ENCODE results near the gene ADA.
"Not testable (repeated sequence)": the region's sequence is repeated elsewhere in the genome, so short reads cannot be mapped to it uniquely, and the experiment has no call there.

The ADA gene

DNA sequence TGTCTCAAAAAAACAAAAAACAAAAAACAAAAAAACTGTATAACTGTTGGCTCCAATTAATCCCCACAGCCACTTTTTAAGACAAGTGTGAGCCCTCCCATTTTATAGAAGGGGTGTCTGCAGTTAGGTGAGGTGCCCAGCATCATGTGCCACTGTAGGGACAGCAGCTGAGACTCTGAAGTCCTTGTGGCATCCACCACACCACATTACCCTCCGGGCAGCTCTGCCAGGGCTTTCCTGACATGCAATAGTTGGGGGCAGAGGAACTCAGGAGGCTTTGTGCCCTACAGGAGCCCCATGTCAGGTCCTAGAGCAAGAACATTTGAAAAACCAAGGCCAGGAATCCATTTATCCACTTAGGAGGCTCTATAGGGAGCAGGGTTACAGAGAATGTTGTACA is 51.8 kb downstream of the ADA start:
- DNase-seq (ENCODE audit: low spot score), result no peak

DNA sequence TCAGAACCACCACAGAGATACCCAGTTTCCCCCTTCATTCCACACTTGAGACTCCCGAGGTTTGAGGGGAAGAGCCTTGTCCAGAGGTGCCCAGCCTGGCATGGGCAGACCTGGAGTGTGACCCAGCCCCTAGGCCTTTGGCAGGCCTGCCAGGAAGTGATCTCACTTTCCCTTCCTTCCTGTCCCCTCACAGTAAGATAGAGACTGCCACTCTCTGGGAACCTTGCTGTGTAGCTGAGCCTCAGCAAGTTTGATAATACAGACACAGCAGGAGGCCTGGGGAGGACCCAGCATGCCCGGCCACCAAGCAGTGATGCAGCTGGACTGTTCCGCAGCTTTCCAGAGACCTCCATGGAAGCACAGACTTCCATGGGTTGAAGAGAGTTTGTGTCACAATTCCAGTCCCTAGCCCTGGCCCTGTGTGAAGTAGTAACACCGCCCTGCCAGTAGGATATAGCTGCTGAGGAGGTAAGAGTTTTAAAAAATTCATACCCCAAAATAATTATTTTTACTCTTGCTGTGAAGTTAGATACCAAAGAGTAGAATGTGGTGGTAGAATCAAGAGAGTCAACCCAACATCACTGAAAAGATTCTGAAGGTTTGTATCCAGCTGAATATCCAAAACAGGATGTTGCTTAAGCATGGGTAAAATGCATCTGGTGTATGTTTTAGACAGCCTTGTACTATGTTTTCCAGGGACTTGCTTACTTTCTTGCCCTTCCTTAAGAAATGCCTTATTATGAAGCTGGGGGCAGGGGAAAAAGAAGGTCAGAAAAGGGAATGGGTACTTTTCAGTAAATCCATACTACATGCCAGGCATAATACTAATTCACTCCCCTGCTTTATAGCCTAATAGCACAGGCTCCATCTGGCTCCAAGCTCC is 52.8 kb downstream of the ADA start:
- no peak for DNase-seq (ENCODE audit: low spot score)

DNA sequence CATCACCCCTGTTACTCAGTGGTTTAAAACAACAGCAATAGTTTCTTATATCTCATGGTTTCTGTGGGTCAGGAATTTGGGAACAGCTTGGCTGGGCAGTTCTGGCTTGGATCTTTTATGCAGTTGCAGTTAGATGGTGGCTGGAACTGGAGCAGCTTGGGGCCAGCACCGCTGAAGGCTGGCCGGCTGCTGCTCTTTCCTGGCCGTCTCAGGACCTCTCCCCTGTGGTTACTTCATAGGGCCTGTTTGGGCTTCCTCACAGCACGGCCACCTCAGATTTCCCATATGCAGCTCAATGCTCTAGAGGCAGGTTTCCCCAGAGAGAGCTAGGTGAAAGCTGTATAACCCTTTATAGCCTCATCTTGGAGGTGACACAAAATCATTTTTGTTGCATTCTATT is 53.6 kb downstream of the ADA start:
- no peak for DNase-seq (ENCODE audit: low spot score)

DNA sequence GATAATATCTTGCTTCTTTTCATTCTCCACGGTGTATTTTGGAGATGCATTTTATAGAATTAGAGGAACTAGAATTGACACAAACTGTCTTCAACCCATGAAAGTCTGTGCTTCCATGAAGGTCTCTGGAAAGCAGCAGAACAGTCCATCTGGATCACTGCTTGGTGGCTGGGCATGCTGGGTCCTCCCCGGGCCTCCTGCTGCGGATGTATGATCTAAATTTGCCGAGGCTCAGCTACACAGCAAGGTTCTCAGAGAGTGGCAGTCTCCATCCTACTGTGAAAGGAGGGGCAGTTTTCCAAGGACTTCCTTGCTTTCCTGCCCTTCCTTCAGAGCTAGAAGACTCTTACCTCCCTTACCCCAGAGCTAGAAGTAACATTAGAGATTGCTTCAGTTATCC is 54.0 kb downstream of the ADA start:
- no peak for DNase-seq (ENCODE audit: low spot score)

DNA sequence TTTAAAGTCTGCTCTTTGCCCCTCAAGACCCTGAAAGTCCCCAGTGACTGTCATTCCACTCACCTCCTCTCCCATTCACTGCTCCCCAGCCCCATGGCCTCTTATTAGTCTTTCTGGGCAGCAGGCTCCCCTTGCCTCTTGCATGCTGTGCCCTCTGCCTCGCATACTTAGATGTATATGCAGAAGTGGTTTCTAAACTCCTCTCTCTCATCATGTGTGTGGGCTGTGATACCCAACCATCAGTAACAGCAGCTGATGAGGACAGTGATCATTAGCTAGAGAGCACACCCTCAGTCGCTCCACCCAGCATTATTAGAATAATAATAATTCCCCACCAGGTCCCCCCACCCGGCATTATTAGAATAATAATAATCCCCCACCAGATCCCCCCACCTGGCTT is 54.6 kb downstream of the ADA start:
- DNase-seq (ENCODE audit: low spot score), result no peak

DNA sequence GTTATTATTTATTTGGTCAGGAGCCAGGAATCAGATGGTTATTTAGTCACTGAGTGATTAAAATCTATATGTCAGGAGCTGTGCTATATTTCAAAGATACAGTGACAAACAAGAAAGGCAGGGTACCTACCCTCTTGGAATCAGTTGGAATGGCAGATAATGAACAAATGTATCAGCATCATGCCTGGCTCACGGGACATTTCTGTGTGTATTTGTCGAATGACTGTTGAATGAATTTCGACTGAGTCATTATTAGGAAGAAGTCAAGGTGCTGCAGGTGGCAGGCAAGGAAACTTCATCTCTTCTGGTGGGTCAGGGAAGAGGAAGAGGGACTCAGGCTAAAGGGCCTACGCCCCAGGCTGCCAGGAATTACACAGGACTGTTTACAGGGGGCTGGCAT is 55.5 kb downstream of the ADA start:
- no peak for DNase-seq (ENCODE audit: low spot score)

DNA sequence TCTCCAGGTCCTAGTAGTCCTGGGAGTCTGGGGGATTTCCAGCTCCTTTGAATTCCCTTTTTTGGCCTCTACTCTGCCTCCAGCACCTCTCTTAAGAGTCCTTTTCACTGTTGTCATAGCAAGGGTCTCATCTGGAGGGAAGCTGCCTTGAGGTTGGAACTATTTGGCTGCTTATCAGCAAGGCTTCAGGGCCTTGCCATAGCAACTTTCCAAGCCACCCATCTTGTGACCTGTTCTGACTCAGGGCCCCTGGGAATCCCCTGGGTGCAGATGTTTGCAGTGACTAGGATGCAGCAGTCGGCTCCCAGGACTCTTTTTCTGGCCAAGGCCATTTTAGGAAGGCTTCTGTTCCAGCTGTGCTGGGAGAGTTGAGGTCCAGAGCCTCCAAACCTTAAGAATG is 56.8 kb downstream of the ADA start:
- DNase-seq (ENCODE audit: low spot score), result peak; percentile 51

DNA sequence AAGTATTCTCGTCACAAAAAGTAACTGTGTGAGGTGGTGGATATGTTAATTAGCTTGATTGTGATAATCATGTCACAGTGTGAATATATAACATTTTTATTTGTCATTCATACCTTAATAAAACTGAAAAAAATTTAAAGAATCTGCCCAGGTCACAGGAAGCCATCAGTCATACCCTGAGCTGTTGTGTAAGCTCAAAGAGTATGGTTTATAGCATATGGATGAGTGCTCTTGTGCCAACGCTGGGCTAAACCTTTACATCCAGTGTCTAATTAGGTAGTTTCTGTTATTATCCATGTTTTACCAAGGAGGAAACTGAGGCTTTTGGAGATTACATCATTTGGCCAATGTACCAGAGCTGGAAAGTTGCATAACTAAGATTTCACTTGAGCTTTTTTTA is 57.7 kb downstream of the ADA start:
- no peak for DNase-seq (ENCODE audit: low spot score)

DNA sequence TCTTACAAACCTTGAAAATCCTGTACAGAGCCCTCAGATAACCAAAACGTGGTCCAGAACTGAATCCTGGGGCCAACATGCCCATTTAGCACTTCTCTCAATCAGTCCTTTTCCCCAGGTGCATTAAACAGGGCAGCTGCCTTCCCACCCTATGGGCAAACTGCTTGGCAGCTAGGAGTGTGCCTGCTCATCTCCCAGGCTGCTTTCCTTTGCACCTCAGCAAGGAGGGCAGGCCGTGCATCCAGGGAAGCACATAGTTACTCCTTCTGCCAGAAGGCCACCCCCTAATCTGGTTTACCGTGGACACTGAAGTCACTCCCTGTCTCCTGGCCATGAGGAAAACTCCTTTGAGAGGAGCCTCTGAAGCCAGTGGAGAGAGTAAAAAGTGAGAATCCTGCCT is 59.1 kb downstream of the ADA start:
- DNase-seq (ENCODE audit: low spot score), result no peak

DNA sequence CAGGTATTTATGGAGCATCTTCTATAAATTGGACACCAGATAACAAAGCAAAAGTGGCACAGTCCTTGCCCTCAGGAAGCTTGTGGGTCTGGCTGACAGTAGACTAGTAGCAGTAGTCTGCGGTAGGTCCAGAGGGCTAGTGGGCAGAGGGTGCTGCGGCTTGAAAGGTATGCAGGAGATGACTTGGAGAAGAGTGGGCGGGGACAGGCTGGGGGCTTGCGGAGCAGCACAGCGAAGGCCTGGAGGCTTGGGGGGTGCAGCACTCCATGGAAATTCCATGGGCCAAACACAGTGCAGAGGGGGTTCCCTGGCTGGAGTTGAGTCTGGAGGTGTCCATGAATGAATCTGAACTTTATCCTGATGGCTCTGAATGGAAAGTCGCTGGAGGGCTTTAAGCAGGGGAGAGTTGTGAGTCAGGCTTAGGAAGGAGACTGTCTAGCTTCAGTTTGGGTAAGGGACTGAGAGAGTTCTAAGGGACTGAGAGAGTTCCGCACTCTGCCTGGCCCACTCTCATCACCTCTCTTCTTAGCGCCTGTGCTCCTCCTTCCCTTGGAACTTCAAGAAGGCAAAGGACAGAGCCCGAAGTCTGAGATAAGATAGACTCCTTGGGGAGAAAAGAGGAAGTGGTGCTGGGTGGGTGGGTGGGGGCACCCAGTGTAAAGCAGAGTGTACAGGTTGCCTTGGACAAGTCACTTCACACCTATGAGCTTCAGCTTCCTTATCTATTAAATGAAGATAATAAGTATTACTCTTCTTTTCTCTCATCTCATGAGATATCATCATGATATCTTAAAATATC is 60.3 kb downstream of the ADA start:
- DNase-seq (ENCODE audit: low spot score), result no peak

DNA sequence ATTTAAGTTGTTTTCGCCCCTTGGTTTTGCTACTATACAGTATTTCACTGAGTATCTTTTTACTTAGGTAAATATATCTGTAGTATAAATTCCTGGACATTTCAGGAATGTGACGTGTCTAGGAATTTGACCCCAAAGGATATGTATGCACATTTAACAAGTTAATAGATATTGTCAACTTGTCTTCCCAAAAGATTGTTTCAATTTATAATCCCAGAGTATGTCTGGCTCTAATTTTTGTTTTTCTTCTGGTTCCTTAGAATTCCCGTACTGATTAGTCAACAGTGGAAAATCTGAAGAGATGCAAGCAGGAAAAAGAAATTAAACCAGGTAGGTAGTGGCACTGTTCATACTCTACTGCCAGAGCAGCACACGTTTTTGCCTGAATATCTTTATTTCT is 62.0 kb downstream of the ADA start:
- DNase-seq (ENCODE audit: low spot score), result no peak

DNA sequence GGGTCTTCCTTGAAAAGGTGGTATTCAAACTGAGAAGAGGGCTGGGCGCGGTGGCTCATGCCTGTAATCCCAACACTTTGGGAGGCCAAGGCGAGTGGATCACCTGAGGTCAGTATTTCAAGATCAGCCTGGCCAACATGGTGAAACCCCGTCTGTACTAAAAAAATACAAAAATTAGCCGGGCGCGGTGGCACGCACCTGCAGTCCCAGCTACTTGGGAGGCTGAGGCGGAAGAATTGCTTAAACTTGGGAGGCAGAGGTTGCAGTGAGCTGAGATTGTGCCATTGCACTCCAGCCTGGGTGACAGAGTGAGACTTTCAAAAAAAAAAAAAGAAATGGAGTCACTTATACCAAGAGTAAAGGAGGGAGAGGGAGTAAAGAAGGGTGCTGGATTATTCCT is 63.2 kb downstream of the ADA start:
- not testable (repeated sequence) for DNase-seq (ENCODE audit: low spot score)

DNA sequence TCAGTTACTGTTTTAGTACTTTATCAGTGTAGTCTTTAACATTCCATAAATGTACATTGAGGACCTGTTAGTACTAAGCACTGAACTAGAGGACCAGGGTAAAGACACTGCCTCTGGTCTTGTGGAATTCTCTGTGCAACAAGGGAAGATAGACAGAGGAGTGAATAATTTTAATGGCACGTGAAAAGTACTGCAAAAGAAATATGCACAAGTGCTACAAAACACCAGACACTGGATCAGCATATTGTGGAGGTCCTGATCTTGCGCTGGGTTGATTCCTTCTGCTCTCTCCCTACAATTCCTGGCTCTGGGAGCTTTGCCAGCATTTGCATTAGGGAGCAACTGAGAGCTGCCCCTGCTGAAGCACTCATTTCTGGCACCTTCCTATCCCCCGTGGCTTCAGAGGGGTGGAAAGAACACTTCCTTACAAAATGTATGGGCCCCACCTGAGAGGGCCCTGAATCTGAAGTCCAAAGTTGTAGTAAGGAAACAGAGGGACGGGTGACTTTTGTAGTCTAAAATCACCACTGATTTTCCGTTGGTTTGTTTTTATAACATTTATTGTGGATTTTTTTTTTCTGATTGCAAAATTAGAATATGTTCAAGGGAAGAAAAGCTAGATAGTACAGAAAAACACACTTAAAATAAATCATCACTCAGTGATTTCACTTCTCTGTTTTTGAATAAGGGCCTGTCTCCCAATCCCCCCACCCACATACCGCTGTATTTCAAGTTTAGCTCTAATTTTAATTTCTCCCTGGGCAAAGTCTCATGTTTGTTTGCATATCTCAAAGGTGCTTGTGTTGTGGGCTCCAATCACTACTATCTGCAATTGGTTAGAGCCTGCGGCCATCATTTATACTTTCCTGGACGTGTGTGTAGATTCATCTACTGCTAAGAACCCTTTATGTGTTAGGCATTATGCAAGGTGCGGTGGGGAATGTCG is 64.2 kb downstream of the ADA start:
- DNase-seq (ENCODE audit: low spot score), result no peak

DNA sequence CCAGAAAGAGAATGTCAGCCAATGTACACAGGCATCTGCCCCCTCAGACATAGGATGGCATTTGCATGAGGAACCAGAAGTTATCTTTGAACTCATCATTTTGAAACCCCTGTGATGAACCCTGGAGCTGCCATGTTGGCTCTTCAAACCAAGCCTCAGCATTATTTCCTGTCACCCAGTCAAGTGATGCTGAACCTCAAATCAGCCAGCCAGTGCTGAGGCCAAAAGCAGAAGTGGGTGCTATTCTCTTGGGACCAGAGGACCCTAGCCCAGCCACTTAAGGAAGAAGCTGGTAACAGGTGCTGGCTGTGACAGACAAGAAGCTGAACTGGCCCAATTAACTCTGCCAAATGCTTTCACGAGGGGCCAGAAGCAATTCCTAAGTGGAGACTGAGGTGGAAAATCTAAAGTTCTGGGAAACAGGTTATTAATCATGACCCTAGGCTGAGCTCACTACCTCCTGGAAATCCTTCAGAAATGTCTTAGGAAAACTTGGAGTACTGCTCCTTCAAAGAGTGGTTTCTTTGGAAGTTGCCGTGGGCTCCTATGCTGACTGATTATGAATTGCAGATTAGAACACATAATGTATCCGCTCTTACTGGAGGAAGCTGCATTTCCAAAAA is 65.1 kb downstream of the ADA start:
- DNase-seq (ENCODE audit: low spot score), result no peak

DNA sequence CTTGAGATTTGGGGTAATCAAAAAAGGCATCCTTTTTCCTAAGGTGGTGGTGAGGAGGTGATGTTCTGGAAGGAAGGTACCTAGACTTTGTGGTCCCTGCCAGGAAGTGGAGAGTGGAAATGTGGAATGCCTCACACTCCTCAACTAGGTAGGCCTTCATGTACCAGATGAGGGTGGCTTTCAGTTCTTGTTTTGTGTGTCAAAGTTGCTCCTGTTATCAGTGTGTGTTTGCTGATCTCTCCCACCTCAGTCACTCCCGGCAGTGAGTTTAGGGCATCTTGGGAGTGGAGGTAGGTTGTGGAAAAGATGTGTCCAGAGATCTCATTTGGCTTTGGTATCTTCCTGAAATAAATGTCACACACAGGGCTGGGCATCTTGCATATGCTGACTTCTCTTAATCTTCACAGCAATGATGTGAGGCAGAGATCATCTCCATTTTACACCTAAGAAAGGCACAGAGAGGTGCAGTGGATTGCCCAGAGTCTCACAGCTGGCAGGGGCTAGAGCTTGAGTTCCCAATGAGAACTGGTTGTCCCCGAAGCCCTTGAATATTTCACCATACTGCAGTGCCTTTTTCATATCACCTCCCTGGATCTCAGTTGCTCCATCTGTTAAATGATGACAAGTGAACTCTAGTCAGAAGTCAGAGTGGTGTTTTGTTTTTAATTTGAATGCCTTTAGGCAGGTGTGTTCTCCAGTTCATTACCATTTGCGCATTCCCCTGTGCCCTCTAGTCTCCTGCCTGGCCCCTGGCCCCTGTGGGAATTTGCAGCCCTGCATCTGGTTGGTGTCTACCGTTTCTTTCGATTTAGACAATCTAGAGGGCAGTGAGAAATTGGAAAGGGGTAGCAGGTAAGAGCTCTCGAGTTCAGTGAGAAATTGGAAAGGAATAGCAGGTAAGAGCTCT is 66.2 kb downstream of the ADA start:
- DNase-seq (ENCODE audit: low spot score), result no peak

DNA sequence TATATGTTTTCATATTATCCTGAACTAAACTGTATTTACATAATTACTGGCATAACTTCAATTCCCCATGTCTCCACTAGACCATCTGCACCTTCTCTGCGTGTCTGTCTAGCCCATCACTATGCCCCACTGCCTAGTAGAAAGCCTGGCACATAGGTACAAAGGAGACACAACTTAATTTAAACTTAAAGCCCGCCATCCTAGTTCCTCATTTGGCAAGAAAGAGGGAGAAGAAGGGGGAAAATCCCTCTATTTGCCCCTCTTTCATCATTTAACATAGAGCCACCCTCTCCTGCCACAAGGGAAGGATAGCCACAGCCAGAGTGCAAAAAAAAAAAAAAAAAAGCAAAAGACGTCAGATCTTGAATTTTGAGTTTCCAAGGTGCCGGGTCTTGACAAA is 67.3 kb downstream of the ADA start:
- no peak for DNase-seq (ENCODE audit: low spot score)

DNA sequence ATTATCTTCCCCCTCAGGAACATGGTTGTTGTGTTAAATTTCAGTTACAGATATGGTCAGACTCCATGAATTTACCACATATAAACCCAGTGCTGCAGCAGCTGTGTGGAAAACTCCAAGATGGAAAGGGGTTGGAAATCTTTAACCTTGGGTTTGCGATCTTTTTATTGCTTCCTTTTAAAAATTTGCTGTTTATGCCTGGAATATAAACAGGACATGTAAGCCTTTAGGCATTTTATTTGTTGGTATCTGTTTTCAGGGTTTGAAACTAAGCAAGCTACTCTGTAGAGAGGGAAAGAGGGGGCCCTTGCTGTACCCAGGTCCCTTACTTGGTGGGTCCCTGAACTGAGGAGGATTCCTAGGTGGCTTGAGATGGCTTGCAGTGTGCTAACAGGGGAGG is 68.3 kb downstream of the ADA start:
- DNase-seq (ENCODE audit: low spot score), result no peak

DNA sequence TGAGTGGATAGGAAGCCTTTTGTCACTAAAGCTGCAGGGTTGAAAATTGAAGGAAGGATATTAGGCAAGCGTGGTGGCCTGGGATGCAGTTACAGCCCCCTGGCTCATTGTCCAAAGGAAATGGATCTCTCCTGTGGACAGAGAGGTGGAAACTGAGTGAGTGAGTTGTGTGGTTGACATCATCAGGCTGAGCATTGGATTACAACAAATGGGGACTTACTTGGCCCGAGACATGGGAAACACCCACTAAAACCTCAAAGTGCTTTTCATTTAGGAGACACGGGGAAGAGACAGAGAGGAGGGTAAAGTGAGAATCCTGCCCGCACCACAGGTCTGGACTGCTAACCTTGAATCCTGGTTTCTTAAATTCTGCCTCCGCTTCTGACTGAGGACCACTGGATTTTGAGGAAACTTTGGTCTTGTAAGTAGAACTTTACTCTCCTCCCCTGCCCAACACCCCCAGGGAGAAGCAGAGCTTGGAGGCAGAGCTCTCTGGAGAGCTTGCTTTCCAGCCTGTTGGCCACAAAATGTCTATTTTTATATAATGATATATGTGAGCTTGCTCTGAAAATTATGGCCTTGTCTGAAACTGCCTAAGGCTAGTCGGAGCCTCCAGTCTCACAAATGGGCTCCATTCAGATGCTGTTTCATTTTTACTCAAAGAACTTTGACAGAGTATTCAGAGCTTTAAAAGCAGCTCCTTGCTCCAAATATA is 69.0 kb downstream of the ADA start, which contains the start of gene PKIG:
PKIG (plus strand) TSS at position 269 of the 715 bp plus-strand sequence. CDS start 31,978 bp downstream, outside the sequence.
- DNase-seq (ENCODE audit: low spot score), result peak; percentile 57

DNA sequence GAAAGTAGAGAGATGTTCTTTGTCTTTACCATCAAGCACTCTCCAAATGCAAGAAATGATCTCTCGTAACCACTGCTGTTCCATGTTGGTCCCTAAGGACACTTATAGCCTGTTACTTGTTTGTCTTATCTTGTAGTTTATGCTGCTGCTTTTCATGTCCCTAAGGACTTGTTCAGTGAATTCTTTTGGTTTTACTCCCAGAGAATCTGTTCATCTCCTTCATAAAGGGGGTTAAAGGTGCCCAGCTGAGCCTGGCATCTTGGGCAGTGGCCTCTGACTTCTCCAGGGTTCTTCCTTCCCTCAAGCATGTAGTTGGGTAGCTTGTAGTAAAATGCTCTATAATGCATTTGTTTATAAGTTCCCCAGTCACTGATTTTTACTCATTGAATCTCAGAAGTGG is 70.0 kb downstream of the ADA start:
- DNase-seq (ENCODE audit: low spot score), result no peak
